Right lobe of liver (tissue), 6 donors: Measurements from ENCODE around the gene ADIPOR2. TPM values are rescaled to one million over a fixed set of nuclear protein-coding genes. Genes with fewer than 3 reads are reported as not detected.

Source experiments
- ATAC-seq, 4 donors: fragments of 200-7000 bp; cut with Tn5 transposase; one replicate each; pipeline ENCODE4 v1.9.1; 2020; ENCODE audit warnings: mild to moderate bottlenecking in 4 of 4, moderate library complexity in 4 of 4
- DNase-seq, 3 donors: peaks; one replicate each; pipeline ENCODE4 v3.0.0-alpha.2; 2020
- H3K27ac ChIP-seq, 3 donors: fragments of 200-600 bp; one replicate each; pipeline ENCODE4 v1.8.0; 2022
- H3K27me3 ChIP-seq, 2 donors: fragments of 200-600 bp; one replicate each; pipeline ENCODE4 v1.8.0; 2022
- H3K36me3 ChIP-seq, 4 donors: fragments of 200-600 bp; sonication (generic) in 1 of 4; one replicate each; pipeline versions ENCODE4 v1.5.1 to v1.8.0; 2017 to 2022; ENCODE audit warnings: control low read depth in 1 of 4
- H3K4me1 ChIP-seq, 4 donors: fragments of 200-600 bp; sonication (generic) in 1 of 4; one replicate each; pipeline versions ENCODE4 v1.5.1 to v1.8.0; 2017 to 2022; ENCODE audit warnings: control low read depth in 1 of 4
- H3K4me3 ChIP-seq, 3 donors: fragments of 200-600 bp; one replicate each; pipeline ENCODE4 v1.8.0; 2022
- H3K9me3 ChIP-seq, 4 donors: fragments of 200-600 bp; sonication (generic) in 1 of 4; one replicate each; pipeline versions ENCODE4 v1.5.1 to v1.8.0; 2017 to 2022; ENCODE audit warnings: control low read depth in 1 of 4
- POLR2A ChIP-seq: fragments of 450-650 bp; IDR thresholded peaks from one replicate; pipeline ENCODE4 v1.6.1; 2017; ENCODE audit warnings: antibody characterized with exemption, mild to moderate bottlenecking
- whole genome bisulfite sequencing: methylation state at CpG from one replicate; pipeline ENCODE4 v1.1.6; 2018; ENCODE audit warnings: low coverage, low lambda C conversion rate; ENCODE audit not compliant: insufficient coverage; ENCODE audit errors: missing lambda C conversion rate; 5-methylcytosine and 5-hydroxymethylcytosine counted together
- intact Hi-C, 2 donors: fragments of 100-400 bp; cut with DNase I; formaldehyde crosslinking; loops; one replicate each; pipeline versions ENCODE4 v1.11.2 to v1.14.1; 2022
- total RNA-seq, 6 experiments: library from RNA; depleted of rRNA in 2 of 6; stranded (reverse); fragments of >200 nt in 2 of 6; fragmentation: NEBNext Ultra II Directional in 3 of 6; extraction: Animal tissue kit (Norgen Biotek cat#: 25700) in 3 of 6; gene quantifications; one replicate each; pipeline versions ENCODE4 v1.1.0 to v1.2.4, GENCODE V29; 2016 to 2023
- TF ChIP-seq, protein P1 (sequence below), 4 donors: fragments of 200-600 bp in 3 of 4; fragments of 450-650 bp in 1 of 4; IDR thresholded peaks; one replicate each; pipeline versions ENCODE4 v1.5.1 to v1.8.0; 2016 to 2022; ENCODE audit warnings: antibody characterized with exemption in 4 of 4, mild to moderate bottlenecking in 2 of 4
- donor health status: DM: no; HTN: yes; CAD: no.
- donor health status: DM: no; HTN: no; CAD: no.
- donor health status: DM: no; HTN: no; CAD: no.
- donor health status: DM: no; HTN: yes; CAD: no.
- donor health status: DM: no; HTN: yes; CAD: no.

ADIPOR2 gene
- total RNA-seq, 6 experiments from 2014 or later, result 46.5 to 108 (median 59.8) TPM

DNA sequence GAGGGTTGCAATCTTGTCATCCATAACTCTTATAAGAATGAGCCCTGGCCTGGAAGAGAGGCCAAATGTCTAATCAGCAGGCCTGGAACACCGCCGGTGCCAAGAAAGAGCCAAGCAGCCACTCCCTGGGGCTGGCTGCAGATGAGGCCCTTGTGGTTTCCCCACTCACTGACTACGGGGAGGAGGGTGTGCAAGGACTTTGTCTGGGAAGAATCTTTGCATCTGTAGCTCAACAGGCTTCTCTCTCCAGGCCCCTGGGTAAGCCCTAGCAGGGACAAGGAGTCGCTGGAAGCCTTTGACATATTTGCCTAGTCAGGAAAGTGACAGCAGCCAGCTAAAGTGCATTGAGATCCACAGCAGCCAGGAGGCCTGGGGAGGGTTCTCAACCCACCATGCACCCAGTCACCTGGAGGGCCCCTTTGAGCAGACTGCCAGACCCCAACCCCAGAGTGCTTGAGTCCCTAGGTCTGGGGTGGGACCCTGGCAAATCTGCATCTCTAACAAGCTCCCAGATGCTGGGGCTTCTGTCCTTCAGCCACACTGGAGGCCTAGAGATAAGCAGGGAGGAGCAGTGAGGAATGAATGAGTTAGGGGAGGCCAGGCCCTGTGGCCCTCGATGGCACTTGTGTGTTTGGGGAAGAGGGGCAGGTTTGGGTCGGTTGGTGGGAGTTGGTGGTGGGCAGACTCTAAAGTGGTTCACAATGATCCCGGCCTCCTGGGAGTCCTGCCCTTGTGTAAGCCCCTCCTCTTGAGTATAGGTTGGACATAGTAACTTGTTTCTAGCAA, 115.6 kb downstream of the ADIPOR2 start:
- H3K4me3 ChIP-seq, result no peak overlapping the region
- ATAC-seq (no peak), DNase-seq (peak in 2 of 3 donors; percentile 12 to 26)
- H3K27me3 ChIP-seq, result no peaks in the 10 kb centered on the region
- H3K9me3 ChIP-seq, result no peaks in the 10 kb centered on the region
- no peak overlapping the region for H3K27ac ChIP-seq
- no peaks in the 10 kb centered on the region for H3K36me3 ChIP-seq
- TF ChIP-seq, protein P1, sequence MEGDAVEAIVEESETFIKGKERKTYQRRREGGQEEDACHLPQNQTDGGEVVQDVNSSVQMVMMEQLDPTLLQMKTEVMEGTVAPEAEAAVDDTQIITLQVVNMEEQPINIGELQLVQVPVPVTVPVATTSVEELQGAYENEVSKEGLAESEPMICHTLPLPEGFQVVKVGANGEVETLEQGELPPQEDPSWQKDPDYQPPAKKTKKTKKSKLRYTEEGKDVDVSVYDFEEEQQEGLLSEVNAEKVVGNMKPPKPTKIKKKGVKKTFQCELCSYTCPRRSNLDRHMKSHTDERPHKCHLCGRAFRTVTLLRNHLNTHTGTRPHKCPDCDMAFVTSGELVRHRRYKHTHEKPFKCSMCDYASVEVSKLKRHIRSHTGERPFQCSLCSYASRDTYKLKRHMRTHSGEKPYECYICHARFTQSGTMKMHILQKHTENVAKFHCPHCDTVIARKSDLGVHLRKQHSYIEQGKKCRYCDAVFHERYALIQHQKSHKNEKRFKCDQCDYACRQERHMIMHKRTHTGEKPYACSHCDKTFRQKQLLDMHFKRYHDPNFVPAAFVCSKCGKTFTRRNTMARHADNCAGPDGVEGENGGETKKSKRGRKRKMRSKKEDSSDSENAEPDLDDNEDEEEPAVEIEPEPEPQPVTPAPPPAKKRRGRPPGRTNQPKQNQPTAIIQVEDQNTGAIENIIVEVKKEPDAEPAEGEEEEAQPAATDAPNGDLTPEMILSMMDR (IDR thresholded peaks at IDR 0.05), result no peak
- TF ChIP-seq POLR2A, result no peak
- 57% methylated on average over 1 of the region's 7 CpGs for WGBS
- intact Hi-C loops, result loop anchor here in 1 of 2 donors (5.0 to 10.0 kb wide), 2 partner anchors 121 to 228 kb away; no protein-coding TSS in a partner anchor
- H3K4me1 ChIP-seq, result no peaks in the 10 kb centered on the region

DNA sequence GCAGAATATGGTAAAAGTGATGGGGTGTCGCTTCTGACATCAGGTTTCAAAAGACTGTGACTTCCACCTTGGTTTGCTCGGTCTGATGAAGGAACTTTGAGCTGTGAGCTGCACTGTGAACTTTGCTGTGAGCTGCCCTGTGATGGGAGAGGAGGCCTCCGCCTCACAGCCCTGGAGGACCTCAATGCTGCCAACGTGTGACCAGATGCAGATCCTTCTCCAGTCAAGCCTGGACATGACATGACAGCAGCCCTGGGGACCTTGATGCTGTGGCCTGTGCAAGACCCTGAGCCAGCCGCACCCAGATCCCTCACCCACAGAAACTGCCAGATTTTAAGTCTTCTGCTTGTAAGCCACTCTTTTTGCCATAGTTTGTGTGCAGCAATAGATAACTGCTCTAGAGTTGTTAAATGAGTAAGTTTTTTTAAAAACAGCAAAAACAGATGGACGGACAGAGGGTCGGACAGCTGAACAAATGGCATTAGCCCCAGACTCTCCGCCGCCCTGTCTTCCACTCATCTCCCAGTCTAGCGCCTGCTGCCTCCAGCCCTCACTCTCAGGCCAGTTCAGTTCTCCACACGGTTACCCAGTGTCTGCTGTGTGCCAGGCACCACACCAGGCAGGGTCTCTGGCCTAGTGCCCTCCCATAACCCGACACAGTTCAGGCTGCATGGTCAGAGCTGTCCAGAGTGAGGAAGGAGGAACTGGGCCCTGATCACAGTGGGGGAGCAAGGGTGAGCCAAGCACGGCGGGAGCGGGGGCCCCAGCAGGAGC, 116.4 kb downstream of the ADIPOR2 start:
- TF ChIP-seq, protein P1 (IDR thresholded peaks at IDR 0.05), result no peak
- no peak for TF ChIP-seq POLR2A
- intact Hi-C loops, result loop anchor here in 1 of 2 donors (5.0 to 10.0 kb wide), 2 partner anchors 120 to 228 kb away; no protein-coding TSS in a partner anchor
- Histone ChIP-seq H3K27ac (no peak overlapping the region), H3K36me3 (no peaks in the 10 kb centered on the region), H3K4me1 (no peaks in the 10 kb centered on the region), H3K4me3 (no peak overlapping the region), H3K9me3 (no peaks in the 10 kb centered on the region), H3K27me3 (no peaks in the 10 kb centered on the region)
- peak in 2 of 4 donors; percentile 8 to 34 for ATAC-seq
- 75% methylated on average over 10 of the region's 15 CpGs for WGBS
- peak in 2 of 3 donors; percentile 23 to 56 for DNase-seq

DNA sequence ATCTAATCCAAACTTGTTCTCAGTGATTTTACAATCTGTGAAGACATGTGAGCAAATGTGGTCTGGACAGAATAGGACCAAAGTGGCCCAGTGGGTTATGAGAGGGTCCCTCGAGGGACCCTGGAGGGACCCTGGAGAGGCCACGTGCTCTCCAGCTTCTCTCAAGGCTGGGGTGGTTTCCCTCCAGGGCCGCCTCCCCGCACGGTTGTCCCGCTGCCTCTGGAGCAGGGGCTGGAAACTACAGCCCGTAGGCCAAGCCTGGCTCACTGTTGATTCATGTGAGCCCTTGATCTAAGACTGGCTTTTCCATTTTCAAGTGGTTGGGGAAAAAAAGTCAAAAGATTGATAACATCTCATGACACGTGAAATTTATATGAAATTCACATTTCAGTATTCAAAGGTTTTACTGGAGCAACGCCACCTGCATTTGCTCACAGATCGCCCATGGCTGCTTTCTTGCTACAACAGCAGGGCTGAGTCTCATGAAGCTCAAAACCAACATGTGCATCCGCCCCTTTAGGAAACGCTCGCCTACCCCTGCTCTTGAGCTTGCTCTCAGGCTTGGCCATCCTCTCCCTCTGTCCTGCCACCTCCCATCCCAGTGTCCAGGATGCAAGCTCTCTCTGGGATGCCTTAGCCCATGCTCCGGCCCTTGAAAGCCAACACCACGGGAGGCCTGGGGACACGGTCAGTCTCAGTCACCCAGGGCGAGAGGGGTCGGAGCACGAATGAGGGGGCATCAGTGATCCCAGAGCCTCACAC, 117.3 kb downstream of the ADIPOR2 start:
- H3K9me3 ChIP-seq, result no peaks in the 10 kb centered on the region
- TF ChIP-seq, protein P1 (IDR thresholded peaks at IDR 0.05), result no peak
- TF ChIP-seq POLR2A, result no peak
- ATAC-seq (no peak), DNase-seq (peak in 2 of 3 donors; percentile 17 to 52)
- no peak overlapping the region for H3K27ac ChIP-seq
- no peaks in the 10 kb centered on the region for H3K4me1 ChIP-seq
- WGBS, result 72% methylated on average over 13 of the region's 19 CpGs
- no peak overlapping the region for H3K4me3 ChIP-seq
- H3K36me3 ChIP-seq, result no peaks in the 10 kb centered on the region
- intact Hi-C loops, result loop anchor here in 1 of 2 donors (5.0 to 10.0 kb wide), 2 partner anchors 119 to 227 kb away; no protein-coding TSS in a partner anchor
- H3K27me3 ChIP-seq, result no peaks in the 10 kb centered on the region

GRCh38 chr12:1808798-1809480, 118.1 kb downstream of the ADIPOR2 start:
- Histone ChIP-seq H3K27ac (no peak overlapping the region), H3K4me1 (no peaks in the 10 kb centered on the region), H3K9me3 (no peaks in the 10 kb centered on the region), H3K4me3 (no peak overlapping the region), H3K27me3 (no peaks in the 10 kb centered on the region), H3K36me3 (no peaks in the 10 kb centered on the region)
- peak in 2 of 3 donors; percentile 16 to 53 for DNase-seq
- 81% methylated on average over 15 of the region's 22 CpGs for WGBS
- no peak for ATAC-seq
- intact Hi-C loops, result loop anchor here in 1 of 2 donors (5.0 to 10.0 kb wide), 2 partner anchors 118 to 226 kb away; no protein-coding TSS in a partner anchor
- TF ChIP-seq POLR2A, result no peak
- TF ChIP-seq, protein P1 (IDR thresholded peaks at IDR 0.05), result no peak
